OCI-LY3 (cell line): ENCODE measurements around the gene ANXA8L1.
"Not testable (repeated sequence)": the region's sequence is repeated elsewhere in the genome, so short reads cannot be mapped to it uniquely, and the experiment has no call there.

ENCODE experiments used
- CTCF ChIP-seq: fragments of 200-600, 300-600 bp; sonication (generic); IDR thresholded peaks from 2 replicates; pipeline ENCODE4 v1.5.1; 2014; ENCODE audit warnings: antibody characterized with exemption, low read length, low read depth
- EZH2phosphoT487 ChIP-seq: fragments of 200-600 bp; shearing (Covaris generic); IDR thresholded peaks from 2 replicates; pipeline ENCODE4 v1.6.1; 2018; ENCODE audit warnings: antibody characterized with exemption, mixed run types, low read depth

DNA sequence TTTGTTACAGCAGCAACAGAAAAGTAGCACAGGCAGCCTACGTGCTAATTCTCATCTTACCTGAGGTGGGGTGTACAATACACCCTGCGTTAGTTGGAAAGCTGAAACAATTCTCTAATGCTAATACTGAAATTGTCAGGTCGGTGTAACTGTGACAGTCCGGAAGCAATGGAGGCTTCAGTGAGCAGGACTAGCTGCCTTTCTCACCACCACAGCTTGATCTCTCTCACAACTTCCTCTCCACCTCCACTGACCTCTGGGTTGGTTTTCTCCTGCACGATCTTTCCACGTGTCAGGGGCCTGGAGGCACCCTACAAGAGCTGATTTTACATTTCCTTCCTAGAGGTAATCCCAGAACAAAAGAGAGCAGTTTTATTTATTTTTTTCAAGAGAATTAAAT lies 39.7 kb downstream of the ANXA8L1 start:
- TF ChIP-seq EZH2phosphoT487, CTCF: not testable (repeated sequence)
